ENCODE measurements around the gene PLA2G2C. TPM values are rescaled to one million over a fixed set of nuclear protein-coding genes. Genes with fewer than 3 reads are reported as not detected.

Gene PLA2G2C
- total and polyA plus RNA-seq, 7 donors = not detected

GRCh38 chr1:20182415-20182814 lies 3.9 kb downstream of the PLA2G2C start:
- Histone ChIP-seq H3K36me3 (ENCODE audit: insufficient read depth in 1 of 2, low read depth in 1 of 2) (no peaks in the 10 kb centered on the region), H3K4me3 (no peak overlapping the region), H3K27ac (no peak overlapping the region), H3K4me1 (no peaks in the 10 kb centered on the region), H3K9me3 (no peaks in the 10 kb centered on the region), H3K27me3 (ENCODE audit: insufficient read depth in 3 of 3, low read length in 2 of 3) (peaks cover 0 to 24% (median 0%) of the 10 kb centered on the region in 3 donors)
- TF ChIP-seq CTCF (IDR thresholded peaks at IDR 0.05) = no peak
- DNase-seq (no peak), ATAC-seq (no peak)
- intact Hi-C loops (cut with DNase I) = no loop called here

GRCh38 chr1:20180844-20181207 lies 5.5 kb downstream of the PLA2G2C start:
- Histone ChIP-seq H3K4me3 (no peak overlapping the region), H3K9me3 (no peaks in the 10 kb centered on the region), H3K27ac (no peak overlapping the region), H3K36me3 (ENCODE audit: insufficient read depth in 1 of 2, low read depth in 1 of 2) (no peaks in the 10 kb centered on the region), H3K27me3 (ENCODE audit: insufficient read depth in 3 of 3, low read length in 2 of 3) (peaks cover 0 to 11% (median 0%) of the 10 kb centered on the region in 3 donors), H3K4me1 (no peaks in the 10 kb centered on the region)
- ATAC-seq (no peak), DNase-seq (no peak)
- WGBS, 3 donors = 77 to 92% (median 90%) methylated on average over 3 of the region's 3 CpGs
- TF ChIP-seq CTCF (IDR thresholded peaks at IDR 0.05) = no peak
- intact Hi-C loops (cut with DNase I) = no loop called here

GRCh38 chr1:20180129-20180843 lies 6.0 kb downstream of the PLA2G2C start:
- peaks cover 0 to 5% (median 0%) of the 10 kb centered on the region in 3 donors for H3K27me3 ChIP-seq (ENCODE audit: insufficient read depth in 3 of 3, low read length in 2 of 3)
- no peaks in the 10 kb centered on the region for H3K9me3 ChIP-seq
- H3K27ac ChIP-seq = no peak overlapping the region
- DNase-seq (no peak), ATAC-seq (no peak)
- no peak overlapping the region for H3K4me3 ChIP-seq
- H3K36me3 ChIP-seq (ENCODE audit: insufficient read depth in 1 of 2, low read depth in 1 of 2) = no peaks in the 10 kb centered on the region
- intact Hi-C loops (cut with DNase I) = no loop called here
- no peak for TF ChIP-seq CTCF (IDR thresholded peaks at IDR 0.05)
- no peaks in the 10 kb centered on the region for H3K4me1 ChIP-seq
- 80 to 85% (median 81%) methylated on average over 6 of the region's 6 CpGs for WGBS, 3 donors

GRCh38 chr1:20179371-20180128 lies 6.8 kb downstream of the PLA2G2C start:
- WGBS, 3 donors = 90 to 96% (median 92%) methylated on average over 2 of the region's 2 CpGs
- no peak for TF ChIP-seq CTCF (IDR thresholded peaks at IDR 0.05)

More at GRCh38 chr1:20179371-20180128, 6.8 kb downstream of the PLA2G2C start:
- DNase-seq = no peak
- Histone ChIP-seq H3K27ac (no peak overlapping the region), H3K4me3 (no peak overlapping the region), H3K36me3 (ENCODE audit: insufficient read depth in 1 of 2, low read depth in 1 of 2) (no peaks in the 10 kb centered on the region), H3K4me1 (no peaks in the 10 kb centered on the region), H3K9me3 (no peaks in the 10 kb centered on the region), H3K27me3 (ENCODE audit: insufficient read depth in 3 of 3, low read length in 2 of 3) (no peaks in the 10 kb centered on the region)
- intact Hi-C loops (cut with DNase I) = no loop called here
- no peak for ATAC-seq
